Colonic mucosa (tissue), 4 donors: Measurements from ENCODE around the gene PGM2. TPM values are rescaled to one million over a fixed set of nuclear protein-coding genes. Genes with fewer than 3 reads are reported as not detected.
A peak's percentile ranks its signal among the peaks of the same experiment; 100 is the strongest.

ENCODE experiments used
- DNase-seq: peaks from one replicate; pipeline ENCODE4 v3.0.0-alpha.2; 2020
- H3K27ac ChIP-seq: fragments of 200-600 bp; one replicate; pipeline ENCODE4 v1.8.0; 2021
- H3K27me3 ChIP-seq: fragments of 200-600 bp; one replicate; pipeline ENCODE4 v1.8.0; 2021
- H3K36me3 ChIP-seq: fragments of 200-600 bp; one replicate; pipeline ENCODE4 v1.8.0; 2021
- H3K4me1 ChIP-seq: fragments of 200-600 bp; one replicate; pipeline ENCODE4 v1.8.0; 2021; ENCODE audit warnings: mild to moderate bottlenecking
- H3K4me3 ChIP-seq: fragments of 200-600 bp; one replicate; pipeline ENCODE4 v1.8.0; 2021
- H3K9ac ChIP-seq, 2 donors: one replicate each; pipeline ENCODE4 v1.7.0; 2013; ENCODE audit warnings: control low read depth in 2 of 2, low read depth in 2 of 2, low read length in 2 of 2
- H3K9me3 ChIP-seq: fragments of 200-600 bp; one replicate; pipeline ENCODE4 v1.8.0; 2021
- CTCF ChIP-seq: fragments of 200-600 bp; IDR thresholded peaks from one replicate; pipeline ENCODE4 v1.8.0; 2022; ENCODE audit warnings: antibody characterized with exemption, mild to moderate bottlenecking
- intact Hi-C: fragments of 100-400 bp; cut with DNase I; formaldehyde crosslinking; loops from one replicate; pipeline ENCODE4 v1.14.1; 2022
- total RNA-seq, 2 donors: library from RNA; stranded (reverse); fragmentation: NEBNext Ultra II Directional in 1 of 2; extraction: Animal tissue kit (Norgen Biotek cat#: 25700) in 1 of 2; gene quantifications; one replicate each; pipeline ENCODE4 v1.2.1, GENCODE V29; 2021
- donor health status: healthy.
- donor health status: DM: no; HTN: no; CAD: no.
- donor health status: DM: no; HTN: no; CAD: no.

Gene PGM2
- total RNA-seq, 2 donors from 2014 or later: 32.6 to 37.2 TPM

- Histone ChIP-seq H3K27ac (no peak overlapping the region), H3K9me3 (no peaks in the 10 kb centered on the region), H3K4me1 (no peaks in the 10 kb centered on the region), H3K27me3 (no peaks in the 10 kb centered on the region), H3K9ac (no peak overlapping the region), H3K36me3 (no peaks in the 10 kb centered on the region), H3K4me3 (no peak overlapping the region)
- peak; percentile 56 for TF ChIP-seq CTCF
- no peak for DNase-seq
- intact Hi-C loops: loop anchor here (5.0 kb wide), 1 partner anchor 201 kb away; no protein-coding TSS in a partner anchor
Measured at GRCh38 chr4:37803348-37803973, 23.0 kb upstream of the PGM2 start.

DNA sequence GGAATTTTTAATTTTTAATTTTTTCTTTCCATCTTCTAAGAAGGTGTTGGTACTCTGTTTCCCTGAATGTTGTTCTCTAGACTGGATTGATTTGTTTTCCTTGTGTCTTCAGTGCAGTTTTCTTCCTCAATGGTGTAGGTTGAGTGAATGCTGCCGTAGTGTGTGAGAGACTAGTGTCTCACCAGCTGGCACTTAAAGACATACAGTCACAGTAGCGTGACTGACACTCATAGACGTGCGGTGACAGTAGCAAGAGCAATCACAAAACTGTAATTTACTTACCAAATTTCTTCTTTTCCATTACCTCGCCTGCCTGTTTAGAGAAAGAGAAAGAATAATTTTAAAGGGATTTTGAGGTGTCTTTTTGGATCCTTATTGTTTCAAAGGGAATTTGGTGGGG lies 21.4 kb upstream of the PGM2 start:
- no peak for TF ChIP-seq CTCF
- Histone ChIP-seq H3K4me3 (no peak overlapping the region), H3K9ac (no peak overlapping the region), H3K27me3 (no peaks in the 10 kb centered on the region), H3K9me3 (no peaks in the 10 kb centered on the region), H3K4me1 (no peaks in the 10 kb centered on the region), H3K27ac (no peak overlapping the region), H3K36me3 (no peaks in the 10 kb centered on the region)
- no peak for DNase-seq
- intact Hi-C loops: loop anchor here (2.0 kb wide), 1 partner anchor 230 kb away; no protein-coding TSS in a partner anchor

GRCh38 chr4:37812713-37813112 lies 13.8 kb upstream of the PGM2 start:
- H3K27me3 ChIP-seq: no peaks in the 10 kb centered on the region
- H3K36me3 ChIP-seq: no peaks in the 10 kb centered on the region
- H3K4me1 ChIP-seq: no peaks in the 10 kb centered on the region
- H3K4me3 ChIP-seq: no peak overlapping the region
- DNase-seq: no peak
- no peaks in the 10 kb centered on the region for H3K9me3 ChIP-seq
- intact Hi-C loops: no loop called here
- TF ChIP-seq CTCF: no peak
- no peak overlapping the region for H3K27ac ChIP-seq
- H3K9ac ChIP-seq: no peak overlapping the region

DNA sequence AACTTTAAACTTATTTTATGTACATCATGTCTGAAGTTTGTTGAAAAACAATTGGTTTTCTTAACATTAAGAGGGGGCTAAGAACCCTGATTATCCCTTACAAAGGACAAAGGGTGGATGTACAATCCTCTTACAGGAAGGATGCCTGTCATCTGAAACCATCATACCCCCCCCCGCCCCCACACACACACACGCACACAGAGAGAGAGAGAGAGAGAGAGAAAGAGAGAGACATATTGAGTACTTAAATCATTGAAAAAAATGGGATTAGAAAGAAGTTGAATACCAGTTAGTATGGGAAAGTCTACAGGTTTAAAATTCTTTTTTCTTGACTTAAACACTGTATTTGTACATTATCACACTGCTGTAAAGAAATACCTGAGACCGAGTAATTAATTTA lies 10.9 kb upstream of the PGM2 start:
- no peak overlapping the region for H3K4me3 ChIP-seq
- no peaks in the 10 kb centered on the region for H3K36me3 ChIP-seq
- H3K9me3 ChIP-seq: no peaks in the 10 kb centered on the region
- H3K9ac ChIP-seq: no peak overlapping the region
- intact Hi-C loops: no loop called here
- TF ChIP-seq CTCF: no peak
- no peaks in the 10 kb centered on the region for H3K27me3 ChIP-seq
- DNase-seq: no peak
- no peak overlapping the region for H3K27ac ChIP-seq
- H3K4me1 ChIP-seq: no peaks in the 10 kb centered on the region

DNA sequence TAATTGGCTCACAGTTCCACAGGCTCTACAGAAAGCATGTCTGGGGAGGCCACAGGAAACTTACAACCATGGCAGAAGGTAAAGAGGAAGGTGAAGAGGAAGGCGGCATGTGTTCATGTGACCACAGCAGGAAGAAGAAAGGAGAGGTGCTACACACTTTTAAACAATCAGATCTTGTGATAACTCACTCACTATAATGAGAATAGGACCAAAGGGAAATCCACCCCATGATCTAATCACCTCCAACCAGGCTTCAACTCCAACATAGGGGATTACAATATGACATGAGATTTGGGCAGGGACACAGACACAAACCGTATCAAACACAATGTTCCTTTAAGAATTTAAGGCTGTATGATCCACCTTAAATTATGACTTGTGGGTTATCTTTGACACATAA lies 10.5 kb upstream of the PGM2 start:
- no peak for DNase-seq
- Histone ChIP-seq H3K27ac (no peak overlapping the region), H3K9ac (no peak overlapping the region), H3K36me3 (no peaks in the 10 kb centered on the region), H3K4me3 (no peak overlapping the region), H3K27me3 (no peaks in the 10 kb centered on the region), H3K4me1 (no peaks in the 10 kb centered on the region), H3K9me3 (no peaks in the 10 kb centered on the region)
- intact Hi-C loops: no loop called here
- no peak for TF ChIP-seq CTCF
